GM19328 (cell line): Measurements from ENCODE around the gene CLP1.
A peak's percentile ranks its signal among the peaks of the same experiment; 100 is the strongest.

Experiments
- ATAC-seq: cut with Tn5 transposase; IDR thresholded peaks from one replicate; pipeline ENCODE4 v1.9.1; 2021; ENCODE audit warnings: mild to moderate bottlenecking, moderate library complexity; ENCODE audit not compliant: unreplicated experiment

CLP1 gene

GRCh38 chr11:57657194-57658022 is at the start of gene CLP1:
CLP1 (plus strand) TSS chr11:57657762; CDS start chr11:57659477, 1,715 bp downstream.
- peak; percentile 99 for ATAC-seq

- no peak for ATAC-seq
Measured at GRCh38 chr11:57610170-57610569, 47.4 kb upstream of the CLP1 start.

GRCh38 chr11:57614234-57614772 is 43.3 kb upstream of the CLP1 start:
- ATAC-seq, result no peak

GRCh38 chr11:57615308-57615707 is 42.3 kb upstream of the CLP1 start:
- no peak for ATAC-seq

- ATAC-seq, result no peak
Measured at GRCh38 chr11:57616595-57616994, 41.0 kb upstream of the CLP1 start.

GRCh38 chr11:57618438-57618837 is 39.1 kb upstream of the CLP1 start:
- no peak for ATAC-seq

- ATAC-seq, result no peak
Measured at GRCh38 chr11:57619331-57619730, 38.2 kb upstream of the CLP1 start.

- no peak for ATAC-seq
Measured at GRCh38 chr11:57620467-57620866, 37.1 kb upstream of the CLP1 start.

GRCh38 chr11:57622263-57622662 is 35.3 kb upstream of the CLP1 start:
- no peak for ATAC-seq

- no peak for ATAC-seq
Measured at GRCh38 chr11:57624864-57625263, 32.7 kb upstream of the CLP1 start.

GRCh38 chr11:57626895-57627294 is 30.7 kb upstream of the CLP1 start:
- no peak for ATAC-seq

GRCh38 chr11:57630171-57630570 is 27.4 kb upstream of the CLP1 start:
- no peak for ATAC-seq

- no peak for ATAC-seq
Measured at GRCh38 chr11:57632116-57632515, 25.4 kb upstream of the CLP1 start.

GRCh38 chr11:57633394-57634070 is 24.0 kb upstream of the CLP1 start:
- ATAC-seq, result no peak

- no peak for ATAC-seq
Measured at GRCh38 chr11:57634311-57634710, 23.3 kb upstream of the CLP1 start.

- no peak for ATAC-seq
Measured at GRCh38 chr11:57635246-57635645, 22.3 kb upstream of the CLP1 start.

GRCh38 chr11:57637626-57638004 is 19.9 kb upstream of the CLP1 start:
- ATAC-seq, result no peak

- no peak for ATAC-seq
Measured at GRCh38 chr11:57638005-57638781, 19.4 kb upstream of the CLP1 start.

- ATAC-seq, result no peak
Measured at GRCh38 chr11:57638811-57639320, 18.7 kb upstream of the CLP1 start.

GRCh38 chr11:57639321-57640067 is 18.1 kb upstream of the CLP1 start:
- no peak for ATAC-seq
